GM12865 (cell line): ENCODE measurements around the gene B3GALT5.

ENCODE experiments used
- DNase-seq: peaks from one replicate; pipeline ENCODE4 v3.0.0; 2010; ENCODE audit warnings: low read depth
- H3K4me3 ChIP-seq: 2 replicates; pipeline ENCODE4 v1.5.1; 2011; ENCODE audit warnings: mild to moderate bottlenecking, low read depth, low read length, control low read depth
- TF ChIP-seq, protein P1 (sequence below): IDR thresholded peaks from 2 replicates; pipeline ENCODE4 v1.5.1; 2011; ENCODE audit warnings: low read length, control low read depth, low read depth, inconsistent platforms; ENCODE audit not compliant: insufficient read depth; ENCODE audit errors: missing control alignments

Gene B3GALT5

GRCh38 chr21:39663742-39664492 lies 51.2 kb downstream of the B3GALT5 start:
- DNase-seq = no peak
- TF ChIP-seq, protein P1, sequence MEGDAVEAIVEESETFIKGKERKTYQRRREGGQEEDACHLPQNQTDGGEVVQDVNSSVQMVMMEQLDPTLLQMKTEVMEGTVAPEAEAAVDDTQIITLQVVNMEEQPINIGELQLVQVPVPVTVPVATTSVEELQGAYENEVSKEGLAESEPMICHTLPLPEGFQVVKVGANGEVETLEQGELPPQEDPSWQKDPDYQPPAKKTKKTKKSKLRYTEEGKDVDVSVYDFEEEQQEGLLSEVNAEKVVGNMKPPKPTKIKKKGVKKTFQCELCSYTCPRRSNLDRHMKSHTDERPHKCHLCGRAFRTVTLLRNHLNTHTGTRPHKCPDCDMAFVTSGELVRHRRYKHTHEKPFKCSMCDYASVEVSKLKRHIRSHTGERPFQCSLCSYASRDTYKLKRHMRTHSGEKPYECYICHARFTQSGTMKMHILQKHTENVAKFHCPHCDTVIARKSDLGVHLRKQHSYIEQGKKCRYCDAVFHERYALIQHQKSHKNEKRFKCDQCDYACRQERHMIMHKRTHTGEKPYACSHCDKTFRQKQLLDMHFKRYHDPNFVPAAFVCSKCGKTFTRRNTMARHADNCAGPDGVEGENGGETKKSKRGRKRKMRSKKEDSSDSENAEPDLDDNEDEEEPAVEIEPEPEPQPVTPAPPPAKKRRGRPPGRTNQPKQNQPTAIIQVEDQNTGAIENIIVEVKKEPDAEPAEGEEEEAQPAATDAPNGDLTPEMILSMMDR = no peak
- H3K4me3 ChIP-seq = no peak overlapping the region

DNA sequence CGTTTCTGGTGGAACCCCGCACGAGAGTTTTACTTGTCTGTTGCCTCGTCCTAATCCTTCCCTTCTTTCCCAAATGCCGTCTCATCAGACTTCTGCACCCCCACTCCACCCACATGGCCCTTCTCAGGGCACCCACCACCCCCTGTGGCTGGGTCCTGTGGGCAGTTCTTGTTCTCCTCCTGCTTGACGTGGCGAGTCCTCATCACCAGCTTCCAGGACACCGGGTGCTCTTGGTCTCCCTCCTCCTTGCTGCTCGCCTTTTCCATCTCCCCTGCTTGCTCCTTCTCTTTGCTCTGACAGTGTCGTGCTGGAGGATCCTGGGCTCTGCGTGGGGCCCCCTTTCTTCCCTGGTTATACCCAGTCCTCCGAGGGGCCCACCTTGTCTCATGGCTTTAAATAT lies 51.8 kb downstream of the B3GALT5 start:
- TF ChIP-seq, protein P1 = no peak
- no peak overlapping the region for H3K4me3 ChIP-seq
- no peak for DNase-seq

DNA sequence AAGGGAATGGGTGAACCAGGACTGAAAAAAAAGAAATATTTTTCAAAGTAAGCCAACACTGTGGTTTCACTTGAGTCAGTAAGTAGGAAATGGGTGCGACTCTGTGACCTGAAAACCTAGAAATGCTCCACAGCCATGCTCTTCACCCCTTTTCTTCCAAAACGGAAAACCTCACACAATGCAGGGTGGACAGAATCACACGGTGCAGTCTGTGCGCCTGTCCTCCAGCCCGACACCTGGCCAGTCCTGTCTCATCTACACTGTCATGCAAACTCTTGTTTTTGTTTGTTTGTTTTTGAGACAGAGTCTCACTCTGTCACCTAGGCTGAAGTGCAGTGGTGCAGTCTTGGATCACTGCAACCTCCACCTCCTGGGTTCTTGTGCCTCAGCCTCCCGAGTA lies 53.3 kb downstream of the B3GALT5 start:
- H3K4me3 ChIP-seq = no peak overlapping the region

GRCh38 chr21:39666681-39667315 lies 54.1 kb downstream of the B3GALT5 start:
- H3K4me3 ChIP-seq = no peak overlapping the region
- DNase-seq = no peak
- TF ChIP-seq, protein P1 = no peak

More for the DNA sequence above, 53.3 kb downstream of the B3GALT5 start:
- DNase-seq = no peak
- TF ChIP-seq, protein P1 = no peak

DNA sequence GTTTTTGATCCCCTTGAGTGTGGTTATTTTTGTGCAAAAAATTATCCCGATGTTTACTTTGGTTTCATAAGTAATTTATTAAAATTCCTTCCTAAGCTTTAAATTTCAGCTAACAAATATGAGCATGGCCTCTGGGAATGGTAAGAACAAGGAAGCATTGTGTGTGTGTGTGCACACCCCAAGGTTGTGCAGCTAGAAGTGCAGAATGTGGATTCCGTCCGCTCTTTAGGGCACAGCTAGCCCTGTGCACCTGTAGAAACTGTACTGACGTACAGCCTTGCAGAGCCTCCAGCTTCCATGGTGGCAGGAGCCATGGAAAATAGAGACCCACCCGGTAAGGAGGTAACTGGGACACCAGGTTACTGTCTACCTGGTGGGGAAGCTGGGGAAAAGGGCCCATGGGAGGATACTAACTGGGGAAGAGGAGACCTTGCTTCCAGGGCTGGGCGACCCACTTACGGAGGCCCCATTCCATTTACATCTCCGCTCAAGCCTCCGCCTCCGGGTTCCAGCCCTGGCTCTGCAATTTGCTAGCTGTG lies 54.7 kb downstream of the B3GALT5 start:
- H3K4me3 ChIP-seq = no peak overlapping the region
- DNase-seq = no peak
- TF ChIP-seq, protein P1 = no peak

GRCh38 chr21:39668369-39668768 lies 55.6 kb downstream of the B3GALT5 start:
- H3K4me3 ChIP-seq = no peak overlapping the region
- TF ChIP-seq, protein P1 = no peak
- no peak for DNase-seq
